Suppressor macrophage treated with lipopolysaccharide for 4 hours (primary cell): ENCODE data around the gene SPINK1.

Experiments used
- DNase-seq: peaks from one replicate; pipeline ENCODE4 v3.0.0-alpha.2; 2020

Gene SPINK1

DNA sequence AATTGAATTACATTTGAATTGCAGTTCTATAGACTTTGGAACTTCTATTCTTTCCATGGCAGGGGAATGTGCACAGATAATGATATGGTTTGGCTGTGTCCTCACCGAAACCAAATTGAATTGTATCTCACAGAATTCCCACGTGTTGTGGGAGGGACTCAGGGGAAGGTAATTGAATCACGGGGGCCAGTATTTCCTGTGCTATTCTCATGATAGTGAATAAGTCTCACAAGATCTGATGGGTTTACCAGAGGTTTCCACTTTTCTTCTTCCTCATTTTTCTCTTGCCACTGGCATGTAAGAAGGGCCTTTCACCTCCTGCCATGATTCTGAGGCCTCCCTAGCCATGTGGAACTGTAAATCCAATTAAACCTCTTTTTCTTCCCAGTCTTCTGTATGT, 28.3 kb downstream of the SPINK1 start:
- DNase-seq = peak; percentile 67

DNA sequence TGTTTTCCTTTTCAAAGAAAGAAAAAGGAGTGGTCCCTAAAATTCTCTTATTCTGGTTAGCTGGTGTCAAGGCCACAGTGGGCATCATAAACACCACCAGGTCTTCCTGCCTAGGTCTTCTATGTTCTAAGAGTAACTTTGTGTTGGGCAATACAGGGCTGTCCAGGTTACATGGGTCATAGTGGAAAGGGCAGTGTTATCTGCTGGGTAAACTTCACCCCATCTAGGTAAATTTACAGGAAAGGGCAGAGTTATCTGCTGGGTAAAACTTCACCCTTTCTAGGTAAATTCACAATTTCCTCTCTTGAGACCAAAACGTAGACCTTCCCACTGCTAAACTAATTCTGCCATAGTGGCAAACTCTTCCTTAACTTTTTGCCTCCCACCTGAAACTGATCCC, 30.0 kb downstream of the SPINK1 start:
- no peak for DNase-seq

DNA sequence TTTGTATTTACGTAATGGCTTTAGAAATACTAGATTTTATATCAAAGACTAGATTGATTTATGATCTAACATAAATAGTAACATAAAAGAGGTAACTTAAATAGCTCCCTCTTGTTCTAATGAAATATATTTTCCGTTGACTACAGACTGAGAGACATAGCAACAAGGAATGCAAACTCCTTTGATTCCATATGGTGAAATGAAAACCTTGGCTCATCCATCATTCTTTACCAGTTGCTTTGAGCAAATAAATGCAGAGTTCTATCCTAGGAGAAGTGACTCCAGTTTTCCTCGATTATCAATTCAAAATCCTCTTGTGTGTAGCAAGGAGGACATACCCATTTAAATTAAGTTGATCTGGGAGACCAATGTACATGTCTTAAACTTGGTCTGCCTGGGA, 31.0 kb downstream of the SPINK1 start:
- no peak for DNase-seq

DNA sequence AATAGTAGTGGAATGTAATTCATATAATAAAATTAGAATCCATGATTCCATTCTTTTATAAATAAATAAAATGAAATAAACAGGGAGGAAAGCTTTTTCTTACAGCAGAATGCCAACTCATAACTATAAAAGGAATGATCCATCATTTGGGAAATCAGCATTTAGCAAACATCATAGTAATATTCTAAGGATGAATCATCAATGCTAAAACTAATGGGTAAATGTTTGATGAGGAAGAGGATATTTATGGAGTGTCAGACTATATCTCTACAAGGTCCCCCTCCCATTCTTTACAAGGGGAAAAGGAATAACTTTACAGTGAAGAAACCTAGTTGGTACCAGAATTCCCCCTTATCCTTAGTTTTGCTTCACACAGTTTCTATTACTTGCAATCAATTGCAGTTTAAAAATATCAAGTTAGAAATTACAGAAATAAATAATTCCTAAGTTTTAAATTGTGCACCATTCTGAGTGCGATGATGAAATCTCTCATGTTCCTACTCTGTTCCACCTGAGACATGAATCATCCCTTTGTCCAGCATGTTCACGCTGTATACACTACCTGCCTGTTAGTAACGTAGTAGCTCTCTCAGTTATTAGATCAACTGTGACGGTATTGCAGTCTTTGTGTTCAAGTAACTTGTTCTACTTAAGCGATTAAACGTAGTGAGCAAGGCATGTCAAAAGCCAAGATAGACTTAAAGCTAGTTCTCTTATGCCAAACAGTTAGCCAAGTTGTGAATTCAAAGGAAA, 34.7 kb downstream of the SPINK1 start:
- no peak for DNase-seq

- DNase-seq = no peak
Observed at GRCh38 chr5:147791181-147791580, 40.3 kb downstream of the SPINK1 start.

DNA sequence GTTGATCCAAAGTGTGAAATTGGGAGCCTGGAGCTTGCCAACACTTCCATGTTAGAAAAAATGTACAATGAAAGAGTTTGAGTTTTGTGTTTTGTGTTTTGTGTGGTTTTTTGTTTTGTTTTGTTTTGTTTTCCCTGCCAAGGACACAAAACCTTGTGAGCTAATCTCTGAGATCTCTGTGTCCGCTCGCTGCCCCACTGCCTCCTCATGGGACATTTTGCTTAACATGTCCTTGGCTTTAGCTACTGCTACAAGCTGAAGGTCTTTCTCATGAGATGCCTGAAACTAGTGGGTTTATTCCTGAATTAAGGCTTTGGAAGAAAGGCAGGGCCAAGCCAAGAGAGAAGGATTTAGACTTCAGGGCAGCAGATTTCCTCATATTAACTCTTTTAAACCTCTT, 41.7 kb downstream of the SPINK1 start:
- DNase-seq = no peak

DNA sequence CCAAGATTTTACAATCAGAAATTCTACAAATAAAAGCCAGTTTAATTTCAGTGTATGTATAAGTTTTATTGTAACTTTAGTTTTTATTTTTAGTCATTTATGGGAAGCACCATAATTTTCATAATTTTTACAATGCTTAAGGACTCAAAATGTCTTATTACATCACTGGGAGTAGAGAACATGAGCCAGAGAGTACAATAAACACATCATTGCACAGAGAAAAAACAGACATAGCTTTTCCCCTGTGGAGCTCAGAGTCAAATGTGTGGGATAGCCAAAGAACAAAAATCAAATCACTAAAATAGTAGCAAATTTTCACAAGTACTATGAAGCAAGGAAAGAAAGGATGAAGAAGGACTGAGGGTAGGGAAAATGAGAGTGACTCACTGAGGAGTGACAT, 43.4 kb downstream of the SPINK1 start:
- DNase-seq = no peak

DNA sequence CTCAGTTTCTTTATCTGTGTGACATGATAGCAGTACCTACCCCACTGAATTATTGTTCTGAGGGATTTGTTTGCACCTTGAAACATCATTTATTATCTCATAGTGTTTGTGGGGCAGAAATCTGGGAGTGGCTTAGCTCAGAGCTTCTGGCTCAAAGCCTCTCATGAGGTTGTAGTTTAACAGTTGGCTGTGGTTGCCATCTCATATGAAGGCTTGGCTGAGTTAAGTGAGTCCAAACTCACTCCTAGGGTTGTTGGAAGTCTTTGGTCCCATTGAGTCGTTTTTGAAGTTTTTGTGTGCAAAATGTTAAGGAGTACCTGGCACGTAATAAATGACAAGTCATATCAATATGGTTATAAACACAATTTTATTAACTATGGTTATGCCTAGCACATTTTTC, 45.3 kb downstream of the SPINK1 start:
- no peak for DNase-seq

- DNase-seq = peak; percentile 46
Observed at GRCh38 chr5:147784146-147784987, 47.1 kb downstream of the SPINK1 start.

GRCh38 chr5:147782110-147783028, 49.1 kb downstream of the SPINK1 start, which contains the start of gene JAKMIP2:
JAKMIP2 (minus strand) TSS chr5:147782728; CDS start chr5:147671806, 110,922 bp downstream.
- peak; percentile 57 for DNase-seq

DNA sequence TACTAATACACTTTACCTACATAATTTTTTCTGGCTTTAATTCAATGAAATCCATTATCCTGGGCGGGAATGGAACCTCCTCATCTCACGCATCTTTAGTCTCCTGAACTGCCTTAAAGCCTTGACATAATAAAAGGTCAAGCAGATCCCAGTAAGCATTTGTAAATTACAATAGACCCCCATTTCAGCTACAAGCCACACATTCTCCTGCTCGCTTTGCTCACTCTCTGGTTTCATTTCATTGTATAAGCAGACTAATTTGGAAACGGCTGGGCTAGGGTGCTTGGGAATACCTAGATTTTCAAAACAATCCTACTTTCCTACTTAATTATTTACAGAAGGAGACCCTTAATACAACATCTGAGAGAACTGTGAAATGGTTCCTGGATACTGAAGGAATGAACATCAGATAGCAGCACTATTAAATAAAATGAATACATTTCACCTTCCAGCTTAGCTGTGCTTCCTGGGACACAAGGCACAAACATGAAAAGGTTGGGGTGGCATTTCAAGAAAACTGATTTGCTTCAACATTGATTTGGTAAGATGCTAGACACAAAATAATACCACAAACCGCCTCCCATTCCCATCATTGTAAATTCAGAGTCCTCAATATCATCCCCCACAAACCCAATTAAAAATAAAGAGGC, 50.4 kb downstream of the SPINK1 start:
- DNase-seq = no peak

DNA sequence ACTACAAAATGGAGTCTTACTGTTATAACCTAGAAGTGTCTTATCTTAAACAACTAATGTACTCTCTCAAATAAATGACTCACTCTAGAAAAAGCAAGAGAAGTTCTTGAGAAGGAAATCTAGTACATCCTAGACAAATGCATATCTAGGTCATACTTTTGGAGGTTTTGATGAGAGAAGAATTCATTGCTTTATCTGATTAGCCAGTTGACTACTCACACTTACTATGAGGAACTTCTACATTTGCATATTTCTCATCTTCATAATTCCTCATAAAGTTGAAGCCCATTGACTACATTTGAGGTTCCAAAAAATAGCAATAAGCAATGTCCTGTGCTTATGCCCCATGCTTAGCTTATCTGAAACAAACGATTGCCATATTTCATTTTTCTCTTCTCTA, 51.8 kb downstream of the SPINK1 start:
- DNase-seq = no peak

DNA sequence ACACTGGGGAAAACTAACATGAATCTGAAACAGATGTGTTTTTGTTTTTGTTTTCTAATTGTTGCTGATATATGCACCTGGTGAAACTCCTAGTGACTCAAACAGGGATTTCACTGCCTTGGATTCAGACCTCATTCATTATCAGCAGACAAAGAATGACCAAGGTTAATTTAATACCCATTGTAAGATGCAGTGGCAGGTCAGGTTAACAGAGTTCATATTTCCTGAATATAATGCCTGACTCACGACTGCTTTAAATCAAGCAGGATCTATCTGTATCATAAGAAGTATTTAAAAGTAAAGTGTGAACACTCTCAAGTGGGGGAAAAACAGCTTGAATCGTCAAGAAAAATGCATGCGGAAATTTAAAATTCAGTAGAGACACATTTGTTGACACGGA, 54.5 kb downstream of the SPINK1 start:
- DNase-seq = no peak
